ENCODE results near the gene HNRNPM.
"Not testable (repeated sequence)": the region's sequence is repeated elsewhere in the genome, so short reads cannot be mapped to it uniquely, and the experiment has no call there.

The HNRNPM gene

GRCh38 chr19:8430650-8431049, 14.1 kb upstream of the HNRNPM start:
- Histone ChIP-seq H3K4me1 (ENCODE audit: low read depth, poor library complexity, severe bottlenecking) (no peaks in the 10 kb centered on the region), H3K36me3 (ENCODE audit: insufficient read depth) (no peaks in the 10 kb centered on the region), H3K4me3 (IDR thresholded peaks at IDR 0.05; ENCODE audit: insufficient read depth, low read depth, low read length) (no peak overlapping the region), H3K4me2 (no peak overlapping the region), H3K79me2 (ENCODE audit: insufficient read depth, low read depth) (no peaks in the 10 kb centered on the region), H3K27me3 (ENCODE audit: insufficient read depth, low read depth) (no peaks in the 10 kb centered on the region), H4K20me1 (ENCODE audit: insufficient read depth) (no peaks in the 10 kb centered on the region), H2AFZ (ENCODE audit: low read depth) (no peak overlapping the region), H3K9ac (no peak overlapping the region), H3K27ac (no peak overlapping the region)
- TF ChIP-seq, protein P1, sequence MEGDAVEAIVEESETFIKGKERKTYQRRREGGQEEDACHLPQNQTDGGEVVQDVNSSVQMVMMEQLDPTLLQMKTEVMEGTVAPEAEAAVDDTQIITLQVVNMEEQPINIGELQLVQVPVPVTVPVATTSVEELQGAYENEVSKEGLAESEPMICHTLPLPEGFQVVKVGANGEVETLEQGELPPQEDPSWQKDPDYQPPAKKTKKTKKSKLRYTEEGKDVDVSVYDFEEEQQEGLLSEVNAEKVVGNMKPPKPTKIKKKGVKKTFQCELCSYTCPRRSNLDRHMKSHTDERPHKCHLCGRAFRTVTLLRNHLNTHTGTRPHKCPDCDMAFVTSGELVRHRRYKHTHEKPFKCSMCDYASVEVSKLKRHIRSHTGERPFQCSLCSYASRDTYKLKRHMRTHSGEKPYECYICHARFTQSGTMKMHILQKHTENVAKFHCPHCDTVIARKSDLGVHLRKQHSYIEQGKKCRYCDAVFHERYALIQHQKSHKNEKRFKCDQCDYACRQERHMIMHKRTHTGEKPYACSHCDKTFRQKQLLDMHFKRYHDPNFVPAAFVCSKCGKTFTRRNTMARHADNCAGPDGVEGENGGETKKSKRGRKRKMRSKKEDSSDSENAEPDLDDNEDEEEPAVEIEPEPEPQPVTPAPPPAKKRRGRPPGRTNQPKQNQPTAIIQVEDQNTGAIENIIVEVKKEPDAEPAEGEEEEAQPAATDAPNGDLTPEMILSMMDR (conservative IDR thresholded peaks at IDR 0.05; ENCODE audit: low read depth, low read length), result no peak

DNA sequence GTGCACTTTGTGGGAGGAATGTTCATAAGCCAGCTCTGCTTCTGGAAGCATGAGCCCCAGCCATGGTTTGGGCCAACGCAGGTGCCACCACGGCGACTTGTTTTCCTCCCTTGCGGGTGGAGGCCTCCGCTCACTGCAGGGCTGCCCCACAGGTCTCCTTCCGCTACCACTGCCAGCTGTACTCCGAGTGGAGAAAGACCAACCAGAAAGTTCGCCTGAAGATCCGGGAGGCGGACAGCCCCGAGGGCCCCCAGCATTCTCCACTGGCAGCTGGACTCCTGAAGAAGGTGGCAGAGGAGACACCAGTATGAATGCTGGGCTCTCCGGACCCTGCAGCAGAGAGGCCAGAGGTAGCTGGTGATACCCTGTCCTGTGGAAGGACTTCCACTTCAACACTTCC, 6.5 kb upstream of the HNRNPM start:
- H3K36me3 ChIP-seq (ENCODE audit: insufficient read depth), result no peaks in the 10 kb centered on the region
- H3K4me3 ChIP-seq (IDR thresholded peaks at IDR 0.05; ENCODE audit: insufficient read depth, low read depth, low read length), result no peak overlapping the region
- H2AFZ ChIP-seq (ENCODE audit: low read depth), result no peak overlapping the region
- H3K27me3 ChIP-seq (ENCODE audit: insufficient read depth, low read depth), result no peaks in the 10 kb centered on the region
- no peak overlapping the region for H3K4me2 ChIP-seq
- H3K9ac ChIP-seq, result no peak overlapping the region
- no peaks in the 10 kb centered on the region for H4K20me1 ChIP-seq (ENCODE audit: insufficient read depth)
- no peaks in the 10 kb centered on the region for H3K79me2 ChIP-seq (ENCODE audit: insufficient read depth, low read depth)
- TF ChIP-seq, protein P1 (conservative IDR thresholded peaks at IDR 0.05; ENCODE audit: low read depth, low read length), result no peak
- no peaks in the 10 kb centered on the region for H3K4me1 ChIP-seq (ENCODE audit: low read depth, poor library complexity, severe bottlenecking)
- H3K27ac ChIP-seq, result no peak overlapping the region

GRCh38 chr19:8441725-8442544, 2.8 kb upstream of the HNRNPM start:
- Histone ChIP-seq H3K27me3 (ENCODE audit: insufficient read depth, low read depth) (no peaks in the 10 kb centered on the region), H3K4me3 (IDR thresholded peaks at IDR 0.05; ENCODE audit: insufficient read depth, low read depth, low read length) (no peak overlapping the region), H3K4me1 (ENCODE audit: low read depth, poor library complexity, severe bottlenecking) (peaks cover 13% of the 10 kb centered on the region), H3K79me2 (ENCODE audit: insufficient read depth, low read depth) (peaks cover 21% of the 10 kb centered on the region), H3K27ac (no peak overlapping the region), H4K20me1 (ENCODE audit: insufficient read depth) (peaks cover 13% of the 10 kb centered on the region; the same call in 1 of the 2 replicates), H3K4me2 (no peak overlapping the region), H2AFZ (ENCODE audit: low read depth) (no peak overlapping the region), H3K36me3 (ENCODE audit: insufficient read depth) (no peaks in the 10 kb centered on the region), H3K9ac (no peak overlapping the region)
- TF ChIP-seq, protein P1 (conservative IDR thresholded peaks at IDR 0.05; ENCODE audit: low read depth, low read length), result no peak

GRCh38 chr19:8444140-8444676, 567 bp upstream of the HNRNPM start:
- Histone ChIP-seq H4K20me1 (ENCODE audit: insufficient read depth) (peaks cover 36% of the 10 kb centered on the region; the same call in 1 of the 2 replicates), H3K27ac (peak overlapping the region; percentile 83; the same call in 1 of the 2 replicates), H3K79me2 (ENCODE audit: insufficient read depth, low read depth) (peaks cover 44% of the 10 kb centered on the region), H3K4me2 (peak overlapping the region; percentile 53), H2AFZ (ENCODE audit: low read depth) (peak overlapping the region; percentile 97), H3K4me1 (ENCODE audit: low read depth, poor library complexity, severe bottlenecking) (peaks cover 34% of the 10 kb centered on the region), H3K9ac (peak overlapping the region; percentile 98; the same call in 1 of the 2 replicates)
- H3K27me3 ChIP-seq (ENCODE audit: insufficient read depth, low read depth); H3K4me3 ChIP-seq (IDR thresholded peaks at IDR 0.05; ENCODE audit: insufficient read depth, low read depth, low read length); H3K36me3 ChIP-seq (ENCODE audit: insufficient read depth): not testable (repeated sequence)
